ENCODE data around the gene AMOTL1. TPM values are rescaled to one million over a fixed set of nuclear protein-coding genes. Genes with fewer than 3 reads are reported as not detected.

AMOTL1 gene
- polyA plus RNA-seq, 1 donor from 2014 or later = 10.7 TPM

- no peaks in the 10 kb centered on the region for H3K79me2 ChIP-seq (replicated peaks; ENCODE audit: insufficient read depth, low read length)
- no peaks in the 10 kb centered on the region for H3K27me3 ChIP-seq (ENCODE audit: insufficient read depth, low read depth, low read length)
- H4K20me1 ChIP-seq (ENCODE audit: insufficient read depth) = no peaks in the 10 kb centered on the region
- H2AFZ ChIP-seq (ENCODE audit: low read depth, low read length) = no peak overlapping the region
- no peak overlapping the region for H3K9ac ChIP-seq (ENCODE audit: low read length)
- peaks cover 13% of the 10 kb centered on the region for H3K36me3 ChIP-seq (ENCODE audit: insufficient read depth, low read length)
- no peak overlapping the region for H3K27ac ChIP-seq (ENCODE audit: low read length)
- no peak overlapping the region for H3K4me2 ChIP-seq (ENCODE audit: low read length)
- H3K9me2 ChIP-seq (ENCODE audit: insufficient read depth, low read length) = no peaks in the 10 kb centered on the region
- no peaks in the 10 kb centered on the region for H3F3A ChIP-seq (ENCODE audit: insufficient read depth, low read length, poor library complexity, severe bottlenecking)
- H3K9me3 ChIP-seq (ENCODE audit: low read length) = no peaks in the 10 kb centered on the region
- no peak overlapping the region for H3K4me3 ChIP-seq (ENCODE audit: low read length)
- TF ChIP-seq POLR2AphosphoS5 (IDR thresholded peaks at IDR 0.05) (no peak), REST (IDR thresholded peaks at IDR 0.05; ENCODE audit: borderline replicate concordance) (no peak), EP300 (conservative IDR thresholded peaks at IDR 0.05; ENCODE audit: poor library complexity, severe bottlenecking) (no peak)
These were observed 105.9 kb downstream of the AMOTL1 start for GRCh38 chr11:94873916-94874540.

- Histone ChIP-seq H3K27ac (ENCODE audit: low read length) (no peak overlapping the region), H4K20me1 (ENCODE audit: insufficient read depth) (no peaks in the 10 kb centered on the region), H3K9me3 (ENCODE audit: low read length) (no peaks in the 10 kb centered on the region), H3F3A (ENCODE audit: insufficient read depth, low read length, poor library complexity, severe bottlenecking) (no peaks in the 10 kb centered on the region), H3K79me2 (replicated peaks; ENCODE audit: insufficient read depth, low read length) (no peaks in the 10 kb centered on the region), H2AFZ (ENCODE audit: low read depth, low read length) (no peak overlapping the region), H3K4me2 (ENCODE audit: low read length) (no peak overlapping the region), H3K36me3 (ENCODE audit: insufficient read depth, low read length) (peaks cover 13% of the 10 kb centered on the region), H3K9me2 (ENCODE audit: insufficient read depth, low read length) (no peaks in the 10 kb centered on the region), H3K9ac (ENCODE audit: low read length) (no peak overlapping the region), H3K27me3 (ENCODE audit: insufficient read depth, low read depth, low read length) (no peaks in the 10 kb centered on the region), H3K4me3 (ENCODE audit: low read length) (no peak overlapping the region)
- TF ChIP-seq POLR2AphosphoS5 (IDR thresholded peaks at IDR 0.05) = no peak
- no peak for TF ChIP-seq MXI1 (conservative IDR thresholded peaks at IDR 0.05; ENCODE audit: poor library complexity, severe bottlenecking)
- TF ChIP-seq TAF1 (IDR thresholded peaks at IDR 0.05; ENCODE audit: low read depth) = no peak
- no peak for TF ChIP-seq CTCF (IDR thresholded peaks at IDR 0.05; ENCODE audit: poor library complexity, severe bottlenecking)
- no peak for TF ChIP-seq REST (IDR thresholded peaks at IDR 0.05; ENCODE audit: borderline replicate concordance)
- no peak for TF ChIP-seq EZH2 (IDR thresholded peaks at IDR 0.05; ENCODE audit: borderline replicate concordance, insufficient read depth, low read length, poor library complexity, severe bottlenecking)
- TF ChIP-seq RAD21 (conservative IDR thresholded peaks at IDR 0.05) = no peak
- no peak for TF ChIP-seq SMC3 (conservative IDR thresholded peaks at IDR 0.05; ENCODE audit: poor library complexity)
- no peak for TF ChIP-seq EP300 (conservative IDR thresholded peaks at IDR 0.05; ENCODE audit: poor library complexity, severe bottlenecking)
These were observed 108.1 kb downstream of the AMOTL1 start for GRCh38 chr11:94876222-94876621.
